Liver (tissue), 9 donors: ENCODE data around the gene ACOT9. TPM values are rescaled to one million over a fixed set of nuclear protein-coding genes. Genes with fewer than 3 reads are reported as not detected.

Source experiments
- DNase-seq: peaks from one replicate; pipeline ENCODE4 v3.0.0-alpha.2; 2017; ENCODE audit warnings: low spot score
- H3K27ac ChIP-seq, 2 donors: one replicate each; pipeline ENCODE4 v1.7.0; 2013; ENCODE audit warnings: inconsistent platforms in 2 of 2, low read length in 2 of 2, control low read depth in 1 of 2, low read depth in 1 of 2, mild to moderate bottlenecking in 1 of 2
- H3K27me3 ChIP-seq, 4 donors: one replicate each; pipeline versions ENCODE4 v1.6.1 to v1.7.0; 2013; ENCODE audit warnings: low read length in 3 of 4, inconsistent platforms in 1 of 4, mild to moderate bottlenecking in 1 of 4, moderate library complexity in 1 of 4; ENCODE audit not compliant: control insufficient read depth in 4 of 4, insufficient read depth in 4 of 4
- H3K36me3 ChIP-seq, 4 donors: one replicate each; pipeline versions ENCODE4 v1.6.1 to v1.7.0; 2013; ENCODE audit warnings: low read length in 3 of 4, mild to moderate bottlenecking in 3 of 4, low read depth in 1 of 4, moderate library complexity in 1 of 4; ENCODE audit not compliant: control insufficient read depth in 4 of 4, insufficient read depth in 3 of 4
- H3K4me1 ChIP-seq, 4 donors: one replicate each; pipeline versions ENCODE4 v1.6.1 to v1.7.0; 2013; ENCODE audit warnings: low read length in 3 of 4, mild to moderate bottlenecking in 3 of 4, moderate library complexity in 1 of 4; ENCODE audit not compliant: control insufficient read depth in 4 of 4, insufficient read depth in 4 of 4
- H3K4me3 ChIP-seq, 3 donors: one replicate each; pipeline versions ENCODE4 v1.6.1 to v1.7.0; 2013; ENCODE audit warnings: low read length in 3 of 3, control low read depth in 1 of 3, low read depth in 1 of 3, mild to moderate bottlenecking in 1 of 3
- H3K9ac ChIP-seq, 2 donors: one replicate each; pipeline ENCODE4 v1.7.0; 2013; ENCODE audit warnings: low read length in 2 of 2, mild to moderate bottlenecking in 2 of 2, moderate library complexity in 2 of 2, control low read depth in 1 of 2, low read depth in 1 of 2
- H3K9me3 ChIP-seq, 4 donors: one replicate each; pipeline versions ENCODE4 v1.6.1 to v1.7.0; 2013; ENCODE audit warnings: low read length in 3 of 4; ENCODE audit not compliant: control insufficient read depth in 4 of 4
- GABPA ChIP-seq, 2 donors: IDR thresholded peaks in 1 of 2; conservative IDR thresholded peaks in 1 of 2; 2 replicates each; pipeline ENCODE4 v1.6.1; 2016; ENCODE audit warnings: antibody characterized with exemption in 2 of 2, mild to moderate bottlenecking in 1 of 2, moderate library complexity in 1 of 2
- JUND ChIP-seq, 2 donors: IDR thresholded peaks; 2 replicates each; pipeline ENCODE4 v1.6.1; 2016; ENCODE audit warnings: antibody characterized with exemption in 2 of 2
- NR2F2 ChIP-seq: IDR thresholded peaks from 2 replicates; pipeline ENCODE4 v1.6.1; 2016; ENCODE audit warnings: antibody characterized with exemption
- RXRA ChIP-seq, 2 donors: IDR thresholded peaks; 2 replicates each; pipeline ENCODE4 v1.6.1; 2017 to 2018; ENCODE audit warnings: antibody characterized with exemption in 2 of 2, mild to moderate bottlenecking in 1 of 2
- SP1 ChIP-seq: IDR thresholded peaks from 2 replicates; pipeline ENCODE4 v1.6.1; 2018; ENCODE audit warnings: antibody characterized with exemption, mild to moderate bottlenecking
- TAF1 ChIP-seq: conservative IDR thresholded peaks from 2 replicates; pipeline ENCODE4 v1.6.1; 2016; ENCODE audit warnings: antibody characterized with exemption, mild to moderate bottlenecking
- WGBS: extraction: QIAGEN DNeasy Blood & Tissue Kit; methylation state at CpG from one replicate; pipeline ENCODE4 v1.1.7; 2013; 5-methylcytosine and 5-hydroxymethylcytosine counted together
- polyA plus RNA-seq, 2 donors: library from polyadenylated mRNA; stranded (reverse) in 1 of 2; unstranded in 1 of 2; fragments of 200-250 nt in 1 of 2; fragments of >200 nt in 1 of 2; fragmentation: Nextera tagmentation in 1 of 2; extraction: Ambion mirVana in 1 of 2; gene quantifications; one replicate each; pipeline versions ENCODE4 v1.2.1 to v1.2.3, GENCODE V29; 2013 to 2015
- total RNA-seq, 2 donors: library from RNA; depleted of rRNA; stranded (reverse); fragments of >200 nt; gene quantifications; one replicate each; pipeline ENCODE4 v1.2.3, GENCODE V29; 2014
- TF ChIP-seq, protein P1 (sequence below): IDR thresholded peaks from 2 replicates; pipeline ENCODE4 v1.6.1; 2016; ENCODE audit warnings: antibody characterized with exemption, mild to moderate bottlenecking
- TF ChIP-seq, protein P2 (sequence below): IDR thresholded peaks from 2 replicates; pipeline ENCODE4 v1.6.1; 2016; ENCODE audit warnings: antibody characterized with exemption
- TF ChIP-seq, protein P3 (sequence below): IDR thresholded peaks from 2 replicates; pipeline ENCODE4 v1.6.1; 2016; ENCODE audit warnings: antibody characterized with exemption
- donor health status: healthy.
- donor health status: healthy.
- donor health status: healthy.
- donor health status: healthy.
- donor health status: healthy.

The ACOT9 gene
- total and polyA plus RNA-seq, 4 donors = 9.3 to 16.3 (median 11.6) TPM

DNA sequence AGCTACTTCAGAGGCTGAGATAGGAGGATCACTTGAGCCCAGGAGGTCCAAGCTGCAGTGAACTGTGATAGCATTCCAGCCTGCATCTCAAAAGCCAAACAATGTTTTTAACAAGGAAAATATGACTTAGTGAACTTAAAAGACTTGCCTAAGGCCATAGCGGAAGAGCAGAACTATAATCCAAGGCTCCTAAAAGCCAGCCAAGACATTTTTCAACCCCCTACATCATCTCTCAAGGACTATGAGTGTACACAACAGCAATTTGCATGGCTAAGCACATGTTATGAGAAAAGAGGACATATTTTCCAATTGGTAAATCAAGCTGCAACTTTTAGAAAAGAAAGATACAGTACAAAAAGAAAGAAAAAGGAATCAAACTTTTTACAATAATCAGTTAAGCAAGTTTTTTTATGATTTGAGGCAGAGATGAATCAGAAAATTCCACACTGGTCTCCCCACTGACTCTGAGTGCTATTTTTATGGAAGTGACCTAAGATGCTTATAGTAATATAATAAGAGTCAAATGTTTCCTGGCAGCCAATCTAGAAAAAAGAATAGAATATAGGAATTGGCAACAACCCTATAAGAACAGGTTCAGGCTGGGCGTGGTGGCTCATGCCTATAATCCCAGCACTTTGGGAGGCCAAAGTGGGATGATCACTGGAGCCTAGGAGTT lies 9.8 kb upstream of the ACOT9 start (continued):
- TF ChIP-seq, protein P1, sequence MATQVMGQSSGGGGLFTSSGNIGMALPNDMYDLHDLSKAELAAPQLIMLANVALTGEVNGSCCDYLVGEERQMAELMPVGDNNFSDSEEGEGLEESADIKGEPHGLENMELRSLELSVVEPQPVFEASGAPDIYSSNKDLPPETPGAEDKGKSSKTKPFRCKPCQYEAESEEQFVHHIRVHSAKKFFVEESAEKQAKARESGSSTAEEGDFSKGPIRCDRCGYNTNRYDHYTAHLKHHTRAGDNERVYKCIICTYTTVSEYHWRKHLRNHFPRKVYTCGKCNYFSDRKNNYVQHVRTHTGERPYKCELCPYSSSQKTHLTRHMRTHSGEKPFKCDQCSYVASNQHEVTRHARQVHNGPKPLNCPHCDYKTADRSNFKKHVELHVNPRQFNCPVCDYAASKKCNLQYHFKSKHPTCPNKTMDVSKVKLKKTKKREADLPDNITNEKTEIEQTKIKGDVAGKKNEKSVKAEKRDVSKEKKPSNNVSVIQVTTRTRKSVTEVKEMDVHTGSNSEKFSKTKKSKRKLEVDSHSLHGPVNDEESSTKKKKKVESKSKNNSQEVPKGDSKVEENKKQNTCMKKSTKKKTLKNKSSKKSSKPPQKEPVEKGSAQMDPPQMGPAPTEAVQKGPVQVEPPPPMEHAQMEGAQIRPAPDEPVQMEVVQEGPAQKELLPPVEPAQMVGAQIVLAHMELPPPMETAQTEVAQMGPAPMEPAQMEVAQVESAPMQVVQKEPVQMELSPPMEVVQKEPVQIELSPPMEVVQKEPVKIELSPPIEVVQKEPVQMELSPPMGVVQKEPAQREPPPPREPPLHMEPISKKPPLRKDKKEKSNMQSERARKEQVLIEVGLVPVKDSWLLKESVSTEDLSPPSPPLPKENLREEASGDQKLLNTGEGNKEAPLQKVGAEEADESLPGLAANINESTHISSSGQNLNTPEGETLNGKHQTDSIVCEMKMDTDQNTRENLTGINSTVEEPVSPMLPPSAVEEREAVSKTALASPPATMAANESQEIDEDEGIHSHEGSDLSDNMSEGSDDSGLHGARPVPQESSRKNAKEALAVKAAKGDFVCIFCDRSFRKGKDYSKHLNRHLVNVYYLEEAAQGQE = no peak
- TF ChIP-seq SP1 (no peak), JUND (IDR thresholded peaks at IDR 0.05) (no peak), GABPA (IDR thresholded peaks at IDR 0.05 in 1 of 2, conservative IDR thresholded peaks at IDR 0.05 in 1 of 2) (no peak)

DNA sequence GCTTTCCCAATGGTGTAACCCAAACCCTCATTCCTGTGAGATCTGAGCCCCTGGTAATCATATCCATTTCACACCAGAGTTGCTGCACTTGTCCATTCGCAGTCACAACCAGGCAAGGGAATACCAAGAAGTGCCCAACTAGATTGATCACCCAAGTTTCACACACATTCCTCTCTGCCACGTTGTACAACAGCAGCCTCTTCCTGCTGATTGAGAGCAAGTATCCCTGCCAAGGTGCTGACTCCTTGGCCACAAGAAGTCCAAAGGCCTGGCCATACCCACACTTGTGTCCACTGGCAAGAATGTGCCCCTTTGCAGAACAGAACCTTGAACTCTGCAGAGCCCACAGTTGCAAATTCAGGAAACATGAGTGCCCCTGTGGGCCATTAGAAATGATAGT lies 6.5 kb upstream of the ACOT9 start:
- Histone ChIP-seq H3K27me3 (no peaks in the 10 kb centered on the region), H3K36me3 (no peaks in the 10 kb centered on the region), H3K4me1 (peaks cover 0 to 6% (median 3%) of the 10 kb centered on the region in 4 donors), H3K27ac (no peak overlapping the region), H3K9me3 (no peaks in the 10 kb centered on the region), H3K4me3 (no peak overlapping the region), H3K9ac (no peak overlapping the region)
- TF ChIP-seq, protein P2, sequence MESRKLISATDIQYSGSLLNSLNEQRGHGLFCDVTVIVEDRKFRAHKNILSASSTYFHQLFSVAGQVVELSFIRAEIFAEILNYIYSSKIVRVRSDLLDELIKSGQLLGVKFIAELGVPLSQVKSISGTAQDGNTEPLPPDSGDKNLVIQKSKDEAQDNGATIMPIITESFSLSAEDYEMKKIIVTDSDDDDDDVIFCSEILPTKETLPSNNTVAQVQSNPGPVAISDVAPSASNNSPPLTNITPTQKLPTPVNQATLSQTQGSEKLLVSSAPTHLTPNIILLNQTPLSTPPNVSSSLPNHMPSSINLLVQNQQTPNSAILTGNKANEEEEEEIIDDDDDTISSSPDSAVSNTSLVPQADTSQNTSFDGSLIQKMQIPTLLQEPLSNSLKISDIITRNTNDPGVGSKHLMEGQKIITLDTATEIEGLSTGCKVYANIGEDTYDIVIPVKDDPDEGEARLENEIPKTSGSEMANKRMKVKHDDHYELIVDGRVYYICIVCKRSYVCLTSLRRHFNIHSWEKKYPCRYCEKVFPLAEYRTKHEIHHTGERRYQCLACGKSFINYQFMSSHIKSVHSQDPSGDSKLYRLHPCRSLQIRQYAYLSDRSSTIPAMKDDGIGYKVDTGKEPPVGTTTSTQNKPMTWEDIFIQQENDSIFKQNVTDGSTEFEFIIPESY = no peak
- TF ChIP-seq, protein P3, sequence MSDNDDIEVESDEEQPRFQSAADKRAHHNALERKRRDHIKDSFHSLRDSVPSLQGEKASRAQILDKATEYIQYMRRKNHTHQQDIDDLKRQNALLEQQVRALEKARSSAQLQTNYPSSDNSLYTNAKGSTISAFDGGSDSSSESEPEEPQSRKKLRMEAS = no peak
- TF ChIP-seq TAF1 = no peak
- TF ChIP-seq RXRA (IDR thresholded peaks at IDR 0.05) = no peak
- no peak for TF ChIP-seq SP1
- TF ChIP-seq NR2F2 = no peak
- no peak for DNase-seq
- 74% methylated on average over 2 of the region's 2 CpGs for WGBS

DNA sequence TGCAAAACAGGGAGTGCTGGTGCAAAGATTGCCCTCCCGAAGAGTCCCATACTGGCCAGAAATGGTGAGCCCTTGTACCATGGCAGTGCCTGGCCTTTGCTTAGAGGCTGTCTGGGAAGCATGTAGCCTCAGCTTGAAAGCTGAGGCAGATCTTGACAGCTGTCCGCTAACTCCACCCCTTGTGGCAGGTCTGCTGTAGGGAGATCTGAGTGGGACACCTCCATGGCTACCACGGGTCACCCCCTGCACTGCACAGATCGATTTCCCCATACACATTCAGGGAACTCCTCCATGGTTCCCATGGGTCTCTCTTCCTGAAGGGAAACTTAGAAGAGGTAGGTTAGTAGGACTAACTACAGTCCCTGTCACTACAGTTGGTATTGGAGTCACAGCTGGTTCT lies 6.1 kb upstream of the ACOT9 start:
- Histone ChIP-seq H3K27me3 (no peaks in the 10 kb centered on the region), H3K9ac (no peak overlapping the region), H3K36me3 (no peaks in the 10 kb centered on the region), H3K9me3 (no peaks in the 10 kb centered on the region), H3K27ac (no peak overlapping the region), H3K4me1 (peaks cover 0 to 1% (median under 1%) of the 10 kb centered on the region in 4 donors), H3K4me3 (no peak overlapping the region)
- 87% methylated on average over 4 of the region's 4 CpGs for WGBS
- no peak for DNase-seq
- TF ChIP-seq, protein P1 = no peak
